ENCODE results near the gene MSMP.

DNA sequence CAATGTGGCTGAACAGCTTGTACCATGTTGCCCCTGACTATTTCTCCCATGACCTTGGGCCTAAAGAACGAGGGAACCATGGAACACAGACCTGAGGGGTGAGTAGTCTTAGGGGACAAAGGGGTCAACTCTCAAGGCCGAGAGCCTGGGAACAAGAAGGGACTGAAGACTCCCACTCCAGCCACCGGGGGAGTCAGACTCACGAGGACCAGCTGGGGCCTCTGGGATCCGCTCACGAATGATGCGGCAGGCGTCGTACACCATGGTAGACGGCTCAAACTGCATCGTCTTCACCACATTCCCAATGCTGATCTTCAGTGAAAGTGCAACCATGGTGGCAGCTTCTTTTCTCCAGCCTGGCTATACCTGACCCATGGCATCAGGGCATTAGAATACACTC, 28.7 kb downstream of the MSMP start:
- TF ChIP-seq ETV6 (IDR thresholded peaks at IDR 0.05; ENCODE audit: borderline replicate concordance in 1 of 2, low read depth in 2 of 2, low read length in 1 of 2) (no peak), ETV6 (CRISPR knock-in tag; IDR thresholded peaks at IDR 0.05; ENCODE audit: borderline replicate concordance) (no peak), TBP (optimal IDR thresholded peaks at IDR 0.05; ENCODE audit: low read depth, low read length) (no peak), TGIF2 (CRISPR knock-in tag; IDR thresholded peaks at IDR 0.05) (no peak)

Data from K562 (cell line).